HS-27A (cell line): ENCODE measurements around the gene SEMA3G.

Experiments
- DNase-seq: peaks from one replicate; pipeline ENCODE4 v3.0.0-alpha.2; 2012; ENCODE audit warnings: low read depth, missing footprints

The SEMA3G gene

DNA sequence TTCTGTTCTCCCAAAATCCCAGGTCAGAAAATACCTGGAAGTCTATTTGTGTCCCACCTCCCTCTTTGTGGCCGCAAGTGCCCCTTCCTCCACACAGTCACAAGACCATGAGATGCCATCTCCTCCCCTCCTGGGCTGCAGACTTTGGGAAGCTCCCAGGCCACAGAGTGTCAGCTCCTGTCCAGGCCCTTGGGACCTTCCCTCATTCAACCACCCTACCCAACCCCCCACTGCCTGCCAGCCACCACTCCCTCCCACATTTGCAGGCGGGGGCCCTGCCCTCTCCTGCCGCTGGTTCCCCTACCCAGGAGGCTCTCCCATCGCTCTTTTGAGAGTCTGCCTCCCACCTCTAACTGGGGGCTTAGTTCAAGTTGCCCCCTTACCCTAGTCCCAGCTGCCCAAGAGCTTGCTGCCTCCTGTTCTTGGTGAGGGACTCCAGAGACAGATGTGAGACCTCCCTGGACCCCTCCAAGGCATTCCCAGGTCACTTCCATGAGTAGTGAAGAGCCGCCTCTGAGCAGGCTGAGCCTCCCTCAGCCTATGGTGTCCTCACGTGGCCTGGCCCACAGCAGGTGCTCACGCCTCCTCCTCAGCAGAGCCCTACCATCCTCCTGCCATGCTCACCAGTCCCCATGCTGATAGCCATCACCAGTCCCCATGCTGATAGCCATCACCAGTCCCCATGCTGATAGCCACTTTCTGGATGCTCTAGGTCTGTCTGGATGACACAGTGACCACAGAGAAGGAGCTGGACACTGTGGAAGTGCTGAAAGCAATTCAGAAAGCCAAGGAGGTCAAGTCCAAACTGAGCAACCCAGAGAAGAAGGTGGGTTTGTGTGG lies 34.4 kb upstream of the SEMA3G start:
- no peak for DNase-seq

DNA sequence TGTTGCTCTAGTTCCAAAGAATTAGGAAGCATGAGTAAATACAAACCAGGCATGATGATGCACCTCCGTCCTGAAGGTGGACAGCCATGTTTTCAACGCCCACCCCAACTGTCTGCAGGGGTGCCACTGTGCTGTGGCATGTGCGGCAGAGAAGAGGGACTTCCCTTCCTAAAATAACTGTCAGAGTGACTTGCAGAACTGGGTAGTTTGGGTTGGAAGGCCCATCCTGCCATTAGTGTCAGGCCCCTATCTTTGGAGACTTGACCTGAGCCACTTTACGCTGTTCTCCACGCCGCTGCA lies 32.8 kb upstream of the SEMA3G start:
- DNase-seq: no peak

DNA sequence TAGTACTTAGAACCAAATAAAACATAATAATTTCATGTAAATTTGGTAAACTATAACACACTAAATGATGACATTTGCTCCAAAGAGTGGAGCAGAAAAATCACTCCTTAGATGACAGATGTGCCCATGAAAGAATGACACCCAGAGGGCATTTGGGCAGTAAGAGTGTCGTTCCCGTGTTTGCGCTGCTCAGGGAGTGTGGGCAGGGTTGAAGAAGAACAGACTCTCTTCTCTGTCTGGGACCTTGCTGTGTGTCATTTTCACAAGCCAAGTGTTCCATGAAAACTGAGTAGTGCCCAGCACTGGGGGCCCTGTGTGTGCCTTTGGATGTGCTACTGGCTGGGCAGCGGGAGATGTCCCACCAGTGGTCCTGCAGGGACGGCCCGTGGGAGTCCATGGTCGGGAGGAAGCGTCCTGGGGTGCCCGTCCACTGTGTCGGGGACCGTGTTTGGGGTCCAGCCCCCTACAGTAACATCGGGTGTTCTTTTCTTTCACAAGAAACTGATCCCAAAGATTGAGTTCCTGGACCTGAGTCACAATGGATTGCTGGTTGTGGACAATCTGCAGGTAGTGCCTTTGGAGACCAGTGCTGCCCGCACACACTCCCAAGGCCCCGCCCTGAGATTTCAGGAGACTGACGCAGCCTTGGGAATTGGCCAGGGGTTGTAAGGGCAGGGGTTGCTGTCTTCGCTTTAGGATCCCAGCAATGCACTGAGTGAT lies 32.3 kb upstream of the SEMA3G start:
- DNase-seq: no peak

DNA sequence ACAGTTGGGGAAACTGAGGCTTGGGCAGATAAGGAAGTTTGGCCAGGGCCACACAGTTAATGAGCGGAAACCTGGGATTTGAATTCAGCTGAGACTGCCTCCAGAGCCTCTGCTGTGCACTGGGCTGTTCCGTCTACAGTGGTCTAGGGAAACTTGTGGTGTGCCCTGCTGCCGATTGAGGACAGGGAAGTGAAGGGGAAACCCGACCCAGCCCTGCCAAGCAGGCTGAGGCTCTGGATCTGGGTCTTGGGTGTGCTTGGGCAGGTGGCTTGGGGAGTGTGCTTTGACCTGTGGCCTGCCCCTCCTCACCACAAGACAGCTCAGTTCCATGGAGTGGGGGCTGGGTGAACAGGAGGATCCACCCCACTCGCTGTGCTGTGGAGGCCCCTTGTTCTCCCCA lies 28.1 kb upstream of the SEMA3G start:
- no peak for DNase-seq

DNA sequence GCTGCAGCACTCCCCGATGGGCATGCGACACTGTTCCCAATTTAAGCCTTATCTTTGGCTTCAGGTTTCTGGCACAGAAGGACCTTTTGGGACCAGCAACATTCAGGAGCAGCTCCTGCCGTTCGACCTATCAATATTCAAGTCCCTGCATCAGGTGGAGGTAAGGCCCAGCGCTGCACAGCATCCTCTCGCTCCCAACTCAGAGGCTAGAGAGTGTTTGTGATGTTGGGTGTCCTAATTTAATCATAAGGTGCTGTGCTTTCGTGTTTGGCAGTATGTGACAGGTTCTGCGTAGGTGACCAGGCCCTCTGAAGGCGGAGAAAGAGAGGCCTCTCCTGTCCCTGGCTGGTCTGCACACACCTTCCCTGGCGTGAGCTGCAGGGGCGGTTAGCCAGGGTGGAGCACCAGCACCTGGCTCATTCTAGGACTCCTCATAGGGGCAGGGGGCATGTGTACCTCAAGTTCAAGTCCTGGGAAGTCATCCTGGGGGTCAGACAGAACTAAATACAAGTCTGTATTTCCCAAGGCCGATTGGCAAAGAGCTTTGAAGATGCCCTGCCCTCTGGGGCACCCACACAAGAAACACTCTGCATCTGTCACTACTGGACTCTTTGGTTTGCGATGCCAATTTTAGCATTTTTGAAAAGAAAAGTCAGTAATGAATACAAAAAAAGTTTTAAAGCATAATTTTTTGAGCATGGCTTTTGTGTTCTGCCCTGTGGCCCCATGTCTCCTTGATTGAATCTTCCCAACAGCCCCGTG lies 27.5 kb upstream of the SEMA3G start:
- no peak for DNase-seq

DNA sequence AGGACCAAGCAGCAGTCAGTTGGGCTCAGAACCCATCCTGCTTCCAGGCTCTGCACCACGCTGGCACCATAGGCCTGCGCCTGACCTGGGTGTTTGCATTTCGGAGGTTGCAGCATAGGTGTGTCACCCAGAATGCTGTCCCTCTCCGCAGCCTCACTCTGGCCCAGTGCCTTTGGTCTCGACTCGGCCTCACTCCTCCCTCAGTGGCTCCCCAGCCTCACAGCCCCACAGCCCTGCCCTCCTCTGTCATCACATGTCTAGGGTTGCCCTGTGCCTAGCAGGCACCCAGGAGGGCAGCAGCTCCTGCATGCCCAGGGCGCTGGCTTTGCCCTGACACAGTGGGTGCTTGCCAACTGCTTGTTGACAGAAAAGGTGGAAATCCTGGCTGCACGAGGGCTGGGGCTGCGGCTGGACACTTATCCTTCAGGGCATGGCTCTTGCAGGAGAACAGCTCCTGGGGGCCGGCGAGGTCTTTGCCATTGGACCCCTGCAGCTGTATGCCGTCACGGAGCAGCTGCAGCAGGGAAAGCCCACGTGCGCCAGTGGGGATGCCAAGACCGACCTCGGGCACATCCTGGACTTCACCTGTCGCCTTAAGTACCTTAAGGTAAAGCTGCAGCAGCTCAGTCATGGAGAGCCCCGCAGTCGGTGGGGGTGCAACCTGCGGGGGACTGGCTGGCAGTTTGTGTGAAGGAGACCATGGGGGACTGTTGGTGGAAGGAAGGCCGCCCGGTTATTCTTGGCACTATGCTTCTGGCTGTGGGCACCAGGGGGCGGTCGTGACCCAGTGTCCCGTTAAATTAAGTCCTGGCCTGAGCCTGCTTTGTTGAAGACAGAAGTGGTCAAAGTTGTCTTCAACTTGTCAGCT lies 26.7 kb upstream of the SEMA3G start:
- DNase-seq: no peak

DNA sequence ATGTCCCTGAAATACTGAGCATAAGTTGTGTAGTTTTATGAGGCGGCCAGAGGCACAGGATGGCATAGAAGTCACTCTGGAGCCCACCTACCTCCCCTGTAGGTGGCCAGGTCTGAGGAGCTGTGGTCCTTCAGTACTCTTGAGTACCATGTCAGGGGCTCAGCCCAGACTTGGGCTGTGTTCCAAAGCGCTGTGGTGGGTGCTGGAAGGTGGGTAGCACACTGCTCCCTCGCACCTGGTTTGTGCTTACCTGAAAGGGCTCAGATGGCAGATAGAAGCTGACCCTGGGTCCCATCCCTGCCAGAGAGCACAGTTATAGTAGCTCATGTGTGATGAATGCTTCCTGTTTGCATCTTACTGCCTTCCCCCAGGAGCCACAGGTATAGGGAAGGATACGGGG lies 26.0 kb upstream of the SEMA3G start:
- no peak for DNase-seq

DNA sequence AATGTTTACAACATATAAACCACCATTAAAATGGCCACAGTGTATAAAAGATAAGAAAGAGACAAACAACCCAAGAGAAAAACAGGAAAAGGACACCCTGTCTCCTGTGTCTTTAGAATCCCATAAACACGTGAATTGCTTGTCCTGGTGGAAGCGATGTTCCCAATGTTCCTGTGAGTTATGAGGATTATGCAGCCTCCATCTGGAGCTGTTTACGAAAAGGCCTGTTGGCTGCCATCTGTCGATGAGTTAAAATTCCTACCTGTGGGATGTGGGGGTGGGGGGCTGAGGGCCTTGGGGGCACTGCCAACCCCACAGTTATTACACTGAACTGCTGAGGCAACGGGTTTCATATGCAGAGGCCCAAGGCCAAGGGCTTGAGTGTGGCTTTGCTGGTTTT lies 24.1 kb upstream of the SEMA3G start:
- DNase-seq: no peak

DNA sequence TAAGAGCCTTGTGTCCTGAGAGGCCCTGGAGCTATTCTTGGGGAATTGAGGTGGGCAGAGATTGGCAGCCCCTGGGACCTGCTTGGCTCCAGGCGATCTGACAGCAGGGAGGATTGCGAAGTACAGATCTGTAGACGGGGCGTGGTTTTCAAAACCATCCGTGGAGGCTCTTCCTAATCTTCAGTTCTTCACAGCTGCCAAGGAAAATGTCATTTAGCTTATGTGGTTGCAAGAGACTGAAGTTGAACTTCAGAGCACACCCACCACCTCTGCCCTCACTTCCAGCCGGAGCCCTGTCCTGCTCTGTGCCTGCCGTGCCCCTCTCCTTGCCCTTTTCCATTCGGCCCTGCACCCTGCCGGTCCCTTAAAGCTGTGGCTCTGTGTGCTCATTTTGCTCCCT lies 23.4 kb upstream of the SEMA3G start:
- no peak for DNase-seq

DNA sequence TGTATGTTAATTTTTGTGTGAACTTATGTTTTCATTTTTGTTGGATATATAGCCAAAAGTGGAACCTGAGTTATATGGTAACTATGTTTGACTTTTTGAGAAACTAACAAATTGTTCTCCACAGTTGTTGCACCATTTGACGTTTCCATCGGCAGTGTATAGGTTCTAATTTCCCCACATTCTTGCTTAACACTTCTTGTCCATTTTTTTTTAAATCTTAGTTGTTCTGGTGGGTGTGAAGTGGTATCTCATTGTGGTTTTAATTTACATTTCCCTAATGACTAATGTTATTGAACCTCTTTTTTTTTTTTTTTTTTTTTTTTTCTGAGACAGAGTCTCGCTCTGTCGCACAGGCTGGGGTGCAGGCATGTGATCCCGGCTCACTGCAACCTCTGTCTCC lies 18.5 kb upstream of the SEMA3G start:
- DNase-seq: no peak

DNA sequence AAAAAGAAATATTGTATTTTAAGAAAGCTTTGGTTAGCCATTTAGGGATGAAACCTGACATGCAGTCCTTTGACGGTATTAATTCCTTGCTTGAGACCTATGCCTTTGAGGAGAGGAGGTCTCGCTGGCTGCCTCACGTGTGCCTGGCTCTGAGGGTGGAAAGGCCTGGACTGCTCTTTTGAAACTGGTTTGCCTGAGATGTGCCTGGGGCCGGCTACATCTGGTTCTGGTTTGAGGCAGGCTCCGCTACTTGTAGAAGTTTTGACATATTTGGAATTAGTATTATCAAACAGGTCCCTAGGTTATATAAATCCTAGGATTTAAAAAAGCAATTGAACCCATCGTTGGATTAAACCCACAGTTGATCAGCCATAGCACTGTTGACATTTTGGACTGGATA lies 17.0 kb upstream of the SEMA3G start:
- no peak for DNase-seq

DNA sequence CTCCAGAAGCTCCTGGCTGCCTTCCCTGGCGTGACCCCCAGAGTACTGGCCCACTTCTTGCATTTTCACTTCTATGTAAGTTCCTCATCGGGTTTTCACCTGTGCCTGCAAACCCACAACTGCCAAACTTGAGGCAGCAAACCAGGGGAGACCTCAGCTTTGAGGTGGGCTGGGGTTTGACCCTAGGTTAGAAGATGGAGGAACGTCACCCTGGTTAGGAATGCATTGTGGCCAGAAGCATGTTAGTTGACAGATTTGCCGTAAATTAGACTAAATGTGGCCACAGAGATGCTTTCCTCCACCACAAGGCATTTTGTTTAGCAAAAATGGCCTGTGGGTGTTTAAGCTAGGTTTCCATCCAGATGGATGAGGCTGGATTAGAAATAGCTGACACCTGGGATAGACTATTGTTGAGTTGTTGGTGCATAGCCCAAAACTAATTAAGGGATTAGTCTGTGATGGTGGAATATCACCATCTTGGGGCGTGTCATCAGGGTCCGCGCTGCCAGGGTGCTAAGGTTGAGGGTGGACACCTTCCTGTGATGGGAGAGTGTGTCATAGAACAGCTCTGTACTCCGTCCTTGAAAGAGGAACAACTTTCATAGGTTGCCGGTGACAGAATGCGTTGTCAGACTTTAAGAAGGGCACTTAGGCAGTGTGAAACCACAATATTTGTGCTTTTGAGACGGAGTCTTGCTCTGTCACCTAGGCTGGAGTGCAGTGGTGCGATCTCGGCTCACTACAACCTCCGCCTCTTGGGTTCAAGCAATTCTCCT lies 14.1 kb upstream of the SEMA3G start:
- DNase-seq: no peak

DNA sequence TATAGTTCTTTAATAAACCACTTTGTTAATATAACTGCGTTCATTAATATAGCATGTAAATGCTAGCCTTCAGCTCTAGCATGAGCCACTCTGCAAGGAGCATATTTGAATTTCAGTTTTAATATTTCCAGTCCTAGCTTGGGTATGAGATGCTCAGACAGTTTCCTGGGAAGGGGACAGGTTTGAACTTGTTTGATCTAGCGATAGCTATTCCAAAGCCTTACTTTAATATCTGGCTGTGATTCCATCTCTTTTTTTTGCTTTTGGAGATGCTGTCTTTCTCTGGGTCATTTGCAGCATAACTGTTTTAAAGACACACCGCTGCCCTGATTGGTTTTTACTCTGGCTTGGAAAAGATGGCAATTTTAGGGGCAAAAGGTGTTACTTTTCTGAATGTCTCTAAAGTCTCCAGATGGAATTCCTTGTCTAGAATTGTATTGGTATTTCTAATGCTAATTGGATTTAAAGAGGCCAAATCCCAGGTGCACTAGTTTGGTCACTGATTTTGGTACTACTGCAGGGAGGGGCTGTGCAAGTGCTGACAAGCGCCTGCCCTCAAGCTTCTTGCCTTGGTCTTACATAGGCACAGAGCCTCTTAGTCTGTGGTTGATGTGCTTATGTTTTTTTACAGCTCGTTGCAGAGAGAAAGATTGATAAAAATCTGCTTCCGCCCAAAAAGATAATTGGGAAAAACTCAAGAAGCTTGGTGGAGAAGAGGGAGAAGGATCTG lies 13.3 kb upstream of the SEMA3G start:
- DNase-seq: no peak

DNA sequence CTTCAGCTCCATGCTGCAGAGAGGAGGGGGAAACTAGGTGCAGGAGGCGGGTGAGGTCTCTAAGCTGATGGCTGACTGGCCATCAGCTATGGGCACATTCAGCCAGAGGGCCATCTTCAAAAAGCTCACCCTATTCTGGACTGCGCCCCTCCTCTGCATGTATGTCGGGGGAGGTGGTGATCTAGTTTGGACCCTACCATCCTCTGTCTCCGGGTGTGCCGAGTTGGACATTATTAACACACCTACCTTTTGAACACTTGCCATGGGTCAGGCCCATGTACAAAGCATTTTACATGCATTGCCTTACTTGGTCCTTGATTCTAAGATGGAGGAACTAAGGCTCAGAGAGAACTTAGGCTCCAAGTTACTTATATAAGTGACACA lies 11.9 kb upstream of the SEMA3G start:
- no peak for DNase-seq

DNA sequence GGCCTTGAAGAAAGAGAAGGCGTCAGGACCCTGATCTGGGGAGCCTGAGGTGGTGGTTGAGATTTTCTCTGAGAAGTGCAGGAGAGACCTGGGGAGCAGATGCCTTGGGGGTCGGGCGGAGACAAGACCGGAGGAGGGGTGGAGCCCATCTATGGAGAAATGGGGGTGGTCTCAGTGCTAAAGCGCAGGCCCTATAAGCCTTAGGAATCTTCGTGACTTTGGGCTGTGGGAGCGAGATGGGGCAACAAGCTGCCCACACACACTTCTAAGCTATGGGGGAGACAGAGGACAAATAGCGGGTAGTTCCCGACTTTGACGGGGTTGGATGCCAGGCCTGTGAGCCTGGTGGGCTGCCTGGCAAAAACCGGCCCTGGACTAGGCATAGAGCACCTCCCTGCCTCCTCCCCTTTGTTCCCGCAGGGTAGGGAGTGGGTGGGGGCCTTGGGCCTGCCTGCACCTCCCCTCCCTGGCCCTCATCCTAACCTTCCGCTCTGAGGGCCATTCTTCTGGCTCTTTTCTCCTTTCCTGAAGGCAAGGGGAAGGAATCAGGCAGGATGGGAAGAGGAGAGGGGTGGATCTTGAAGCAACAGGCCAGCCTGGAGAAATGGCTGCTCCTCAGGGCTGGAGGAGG lies 11.4 kb upstream of the SEMA3G start:
- DNase-seq: no peak

DNA sequence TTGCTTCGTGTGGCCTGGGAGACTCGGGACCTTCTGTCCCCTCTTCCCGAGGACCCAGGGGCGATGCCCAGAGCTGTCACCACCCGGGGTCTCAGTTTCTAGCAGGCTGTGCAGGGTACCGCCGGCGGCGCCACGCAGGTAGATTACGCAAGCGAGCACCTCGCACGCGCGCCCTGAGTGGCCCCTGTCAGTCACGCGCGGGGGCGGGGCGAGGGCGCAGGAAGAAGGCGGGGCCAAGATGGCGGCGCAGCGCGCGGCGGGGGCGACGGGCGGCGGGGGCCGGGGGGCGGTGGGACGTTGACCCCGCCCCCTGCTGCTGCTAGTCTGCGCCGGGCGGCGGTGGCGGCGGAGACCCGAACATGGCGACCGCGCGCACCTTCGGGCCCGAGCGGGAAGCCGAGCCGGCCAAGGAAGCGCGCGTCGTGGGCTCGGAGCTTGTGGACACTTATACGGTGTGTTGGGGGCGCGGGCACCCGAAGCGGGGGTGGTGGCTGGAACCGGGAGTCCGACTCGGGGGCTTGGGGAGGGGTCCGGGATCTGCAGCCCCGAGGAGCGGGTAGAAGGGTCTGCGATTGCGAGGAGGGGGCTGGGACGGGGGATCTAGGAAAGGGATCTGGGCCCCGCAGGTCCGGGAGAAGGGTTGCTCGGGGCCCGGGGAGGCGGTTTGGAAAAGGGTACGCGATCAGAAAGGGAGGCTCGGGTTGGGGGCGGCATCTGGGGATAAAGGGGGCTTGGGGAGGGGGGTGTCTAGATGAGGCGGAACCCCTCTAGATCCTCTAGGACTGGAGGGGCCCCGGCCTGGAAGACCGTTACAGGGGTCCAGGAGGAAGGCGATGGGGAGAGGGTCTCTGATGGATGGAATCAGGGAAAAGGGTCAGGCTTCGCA lies 10.6 kb upstream of the SEMA3G start, which contains the start of gene NISCH:
NISCH (plus strand) TSS at position 322 of the 886 bp plus-strand sequence; CDS start at position 360, 38 bp downstream.
- no peak for DNase-seq

DNA sequence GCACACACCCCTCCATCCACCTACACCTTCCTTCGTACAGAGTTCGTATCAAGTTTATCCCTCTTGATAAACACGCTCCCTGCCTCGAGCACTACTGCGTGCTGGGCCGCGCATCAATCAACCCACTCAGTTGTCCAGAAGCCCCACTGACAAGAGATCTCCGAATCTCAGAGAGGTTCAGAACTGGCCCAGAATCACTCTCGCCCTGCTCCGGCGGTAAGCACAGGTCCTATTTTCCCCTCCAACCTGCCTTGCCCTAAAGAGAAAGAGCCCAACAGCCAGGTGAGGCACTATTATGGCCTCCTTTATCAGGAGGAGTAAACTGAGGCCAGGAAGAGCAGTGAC lies 10.0 kb upstream of the SEMA3G start:
- no peak for DNase-seq

DNA sequence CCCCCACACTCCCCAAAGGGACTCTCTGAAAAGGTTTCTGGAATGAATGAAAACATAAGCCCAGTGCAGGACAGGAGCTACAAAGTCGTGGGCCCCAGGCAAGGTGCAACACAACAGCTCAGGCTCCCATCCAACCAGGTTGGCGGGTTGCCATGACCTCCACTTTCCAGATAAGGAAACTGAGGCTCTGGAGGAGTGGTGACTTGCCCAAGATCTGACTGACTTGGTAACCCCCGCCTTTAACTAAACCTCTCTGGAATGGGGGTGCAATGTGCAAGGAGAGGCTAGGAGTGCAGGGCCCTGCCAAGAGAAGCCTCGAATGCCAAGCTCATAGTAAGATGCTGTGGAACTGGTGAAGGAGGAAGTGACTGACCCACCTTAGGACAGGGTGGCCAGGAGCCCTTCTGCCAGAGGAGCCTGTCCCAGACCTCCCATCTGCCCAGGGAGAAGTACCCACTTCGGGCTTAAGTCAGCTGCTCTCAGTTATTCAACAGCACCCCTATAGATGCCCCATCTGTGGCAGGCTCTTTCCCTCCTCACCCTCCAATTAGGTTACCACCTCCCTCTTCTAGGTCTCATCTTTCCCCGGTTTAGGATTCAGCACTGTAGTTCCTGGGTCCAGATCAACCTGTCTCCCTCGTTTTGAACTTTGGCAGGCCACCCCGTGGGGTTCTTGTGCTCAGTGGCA lies 9.5 kb upstream of the SEMA3G start:
- DNase-seq: no peak
